ENCODE data around the gene PTGDS. TPM values are rescaled to one million over a fixed set of nuclear protein-coding genes. Genes with fewer than 3 reads are reported as not detected.
"Not testable (repeated sequence)": the region's sequence is repeated elsewhere in the genome, so short reads cannot be mapped to it uniquely, and the experiment has no call there.

PTGDS gene
- polyA plus RNA-seq, 1 donor from 2014 or later, result 2.0 TPM

DNA sequence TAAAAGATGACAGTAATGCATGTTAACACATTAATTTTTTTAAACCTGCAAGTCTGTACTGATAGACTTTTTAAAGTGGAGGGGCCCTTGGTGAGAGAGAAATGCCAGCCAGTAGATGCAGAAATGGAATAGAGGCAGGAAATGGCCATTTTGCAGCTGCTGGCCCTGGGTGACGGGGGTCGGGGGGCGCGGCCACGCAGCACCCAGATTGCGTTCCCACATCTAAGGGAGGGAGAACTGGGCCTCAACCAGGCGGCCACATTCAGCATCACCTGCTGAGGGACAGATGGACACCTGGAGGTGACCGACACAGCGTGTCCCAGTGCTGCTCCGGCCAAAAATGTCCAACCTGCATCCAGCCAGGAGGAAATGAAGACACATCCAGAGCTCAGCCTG, 25.3 kb downstream of the PTGDS start:
- H3K36me3 ChIP-seq (ENCODE audit: insufficient read depth, low read length), result no peaks in the 10 kb centered on the region
- H4K20me1 ChIP-seq (ENCODE audit: insufficient read depth), result no peaks in the 10 kb centered on the region
- no peak overlapping the region for H3K4me3 ChIP-seq (ENCODE audit: low read length)
- no peak for TF ChIP-seq TAF1 (IDR thresholded peaks at IDR 0.05; ENCODE audit: low read depth)
- TF ChIP-seq, protein P1, sequence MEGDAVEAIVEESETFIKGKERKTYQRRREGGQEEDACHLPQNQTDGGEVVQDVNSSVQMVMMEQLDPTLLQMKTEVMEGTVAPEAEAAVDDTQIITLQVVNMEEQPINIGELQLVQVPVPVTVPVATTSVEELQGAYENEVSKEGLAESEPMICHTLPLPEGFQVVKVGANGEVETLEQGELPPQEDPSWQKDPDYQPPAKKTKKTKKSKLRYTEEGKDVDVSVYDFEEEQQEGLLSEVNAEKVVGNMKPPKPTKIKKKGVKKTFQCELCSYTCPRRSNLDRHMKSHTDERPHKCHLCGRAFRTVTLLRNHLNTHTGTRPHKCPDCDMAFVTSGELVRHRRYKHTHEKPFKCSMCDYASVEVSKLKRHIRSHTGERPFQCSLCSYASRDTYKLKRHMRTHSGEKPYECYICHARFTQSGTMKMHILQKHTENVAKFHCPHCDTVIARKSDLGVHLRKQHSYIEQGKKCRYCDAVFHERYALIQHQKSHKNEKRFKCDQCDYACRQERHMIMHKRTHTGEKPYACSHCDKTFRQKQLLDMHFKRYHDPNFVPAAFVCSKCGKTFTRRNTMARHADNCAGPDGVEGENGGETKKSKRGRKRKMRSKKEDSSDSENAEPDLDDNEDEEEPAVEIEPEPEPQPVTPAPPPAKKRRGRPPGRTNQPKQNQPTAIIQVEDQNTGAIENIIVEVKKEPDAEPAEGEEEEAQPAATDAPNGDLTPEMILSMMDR (IDR thresholded peaks at IDR 0.05; ENCODE audit: poor library complexity, severe bottlenecking), result no peak
- no peak for TF ChIP-seq POLR2AphosphoS5 (IDR thresholded peaks at IDR 0.05)
- H3F3A ChIP-seq (ENCODE audit: insufficient read depth, low read length, poor library complexity, severe bottlenecking), result no peaks in the 10 kb centered on the region
- H3K9me3 ChIP-seq (ENCODE audit: low read length), result no peaks in the 10 kb centered on the region
- H2AFZ ChIP-seq (ENCODE audit: low read depth, low read length), result no peak overlapping the region
- H3K27me3 ChIP-seq (ENCODE audit: insufficient read depth, low read depth, low read length), result no peaks in the 10 kb centered on the region
- H3K27ac ChIP-seq (ENCODE audit: low read length), result no peak overlapping the region
- no peak overlapping the region for H3K4me2 ChIP-seq (ENCODE audit: low read length)
- no peaks in the 10 kb centered on the region for H3K9me2 ChIP-seq (ENCODE audit: insufficient read depth, low read length)
- no peak overlapping the region for H3K9ac ChIP-seq (ENCODE audit: low read length)
- H3K79me2 ChIP-seq (replicated peaks; ENCODE audit: insufficient read depth, low read length), result no peaks in the 10 kb centered on the region

DNA sequence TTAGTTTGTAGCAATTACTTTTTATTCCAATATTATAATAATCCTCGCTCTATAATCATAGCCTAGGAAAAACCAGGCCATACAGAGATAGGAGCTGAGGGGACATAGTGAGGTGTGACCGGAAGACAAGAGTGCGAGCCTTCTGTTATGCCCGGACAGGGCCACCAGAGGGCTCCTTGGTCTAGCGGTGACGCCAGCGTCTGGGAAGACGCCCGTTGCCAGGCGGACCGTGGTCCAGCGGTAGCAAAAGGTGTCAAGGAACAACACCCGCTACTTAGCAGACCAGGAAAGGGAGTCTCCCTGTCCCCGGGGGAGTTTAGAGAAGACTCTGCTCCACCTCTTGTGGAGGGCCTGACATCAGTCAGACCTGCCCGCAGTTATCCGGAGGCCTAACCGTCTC, 27.0 kb downstream of the PTGDS start:
- not testable (repeated sequence) for H2AFZ ChIP-seq (ENCODE audit: low read depth, low read length); H4K20me1 ChIP-seq (ENCODE audit: insufficient read depth); H3K36me3 ChIP-seq (ENCODE audit: insufficient read depth, low read length); H3F3A ChIP-seq (ENCODE audit: insufficient read depth, low read length, poor library complexity, severe bottlenecking); H3K27ac ChIP-seq (ENCODE audit: low read length); H3K9me2 ChIP-seq (ENCODE audit: insufficient read depth, low read length); H3K79me2 ChIP-seq (replicated peaks; ENCODE audit: insufficient read depth, low read length); H3K27me3 ChIP-seq (ENCODE audit: insufficient read depth, low read depth, low read length); H3K9me3 ChIP-seq (ENCODE audit: low read length); H3K9ac ChIP-seq (ENCODE audit: low read length); H3K4me3 ChIP-seq (ENCODE audit: low read length); H3K4me2 ChIP-seq (ENCODE audit: low read length)
- TF ChIP-seq, protein P1 (IDR thresholded peaks at IDR 0.05; ENCODE audit: poor library complexity, severe bottlenecking), result peak; percentile 39

DNA sequence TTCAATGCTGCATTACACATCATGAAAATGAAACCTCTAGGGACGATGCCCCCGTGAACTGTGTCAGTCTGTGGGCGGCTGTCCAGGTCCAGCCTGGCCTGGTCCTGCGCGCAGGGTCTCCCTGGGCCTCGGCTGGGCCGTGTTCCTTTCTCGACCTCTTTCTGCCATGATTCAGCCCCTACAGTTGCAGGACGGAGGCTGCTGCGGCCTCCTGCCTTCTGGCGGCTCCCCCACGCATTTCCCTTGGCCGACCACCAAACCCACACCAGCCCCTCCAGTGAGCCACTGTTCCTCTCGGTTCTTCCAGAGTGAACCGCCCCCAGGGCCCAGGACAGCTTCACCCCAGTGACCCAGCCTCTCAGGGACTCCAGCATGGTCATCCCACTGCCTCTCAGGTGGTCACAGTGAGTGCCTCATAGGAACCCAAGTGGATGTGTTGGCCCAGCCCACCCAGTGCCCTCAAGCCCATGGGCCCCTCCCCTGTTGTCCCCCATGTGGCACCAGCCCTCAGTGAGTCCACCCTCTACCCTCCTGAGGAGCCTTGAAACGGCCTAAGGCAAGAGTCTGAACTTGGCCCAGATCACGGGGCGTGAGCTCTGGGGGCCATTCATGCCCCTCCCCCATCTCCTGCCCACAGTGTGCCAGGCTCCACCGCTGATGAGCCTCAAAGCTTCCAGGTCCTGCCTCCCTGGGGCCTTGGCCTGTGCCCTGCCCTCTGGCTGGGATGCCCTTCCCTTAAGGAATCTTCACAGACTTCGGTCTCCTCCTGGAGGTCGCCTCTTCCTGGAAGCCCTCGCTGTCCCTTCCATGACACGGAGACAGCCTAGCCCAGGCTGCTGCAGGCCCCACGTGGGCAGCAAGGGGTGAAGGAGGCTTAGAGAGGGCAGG, 29.1 kb downstream of the PTGDS start:
- no peak overlapping the region for H2AFZ ChIP-seq (ENCODE audit: low read depth, low read length)
- H3K9me3 ChIP-seq (ENCODE audit: low read length), result no peaks in the 10 kb centered on the region
- no peak overlapping the region for H3K4me3 ChIP-seq (ENCODE audit: low read length)
- TF ChIP-seq EZH2 (IDR thresholded peaks at IDR 0.05; ENCODE audit: borderline replicate concordance, insufficient read depth, low read length, poor library complexity, severe bottlenecking) (no peak), POLR2AphosphoS5 (IDR thresholded peaks at IDR 0.05) (no peak), TAF1 (IDR thresholded peaks at IDR 0.05; ENCODE audit: low read depth) (no peak), SMC3 (conservative IDR thresholded peaks at IDR 0.05; ENCODE audit: poor library complexity) (no peak), EP300 (conservative IDR thresholded peaks at IDR 0.05; ENCODE audit: poor library complexity, severe bottlenecking) (no peak), RAD21 (conservative IDR thresholded peaks at IDR 0.05) (no peak), MXI1 (conservative IDR thresholded peaks at IDR 0.05; ENCODE audit: poor library complexity, severe bottlenecking) (no peak)
- TF ChIP-seq, protein P2, sequence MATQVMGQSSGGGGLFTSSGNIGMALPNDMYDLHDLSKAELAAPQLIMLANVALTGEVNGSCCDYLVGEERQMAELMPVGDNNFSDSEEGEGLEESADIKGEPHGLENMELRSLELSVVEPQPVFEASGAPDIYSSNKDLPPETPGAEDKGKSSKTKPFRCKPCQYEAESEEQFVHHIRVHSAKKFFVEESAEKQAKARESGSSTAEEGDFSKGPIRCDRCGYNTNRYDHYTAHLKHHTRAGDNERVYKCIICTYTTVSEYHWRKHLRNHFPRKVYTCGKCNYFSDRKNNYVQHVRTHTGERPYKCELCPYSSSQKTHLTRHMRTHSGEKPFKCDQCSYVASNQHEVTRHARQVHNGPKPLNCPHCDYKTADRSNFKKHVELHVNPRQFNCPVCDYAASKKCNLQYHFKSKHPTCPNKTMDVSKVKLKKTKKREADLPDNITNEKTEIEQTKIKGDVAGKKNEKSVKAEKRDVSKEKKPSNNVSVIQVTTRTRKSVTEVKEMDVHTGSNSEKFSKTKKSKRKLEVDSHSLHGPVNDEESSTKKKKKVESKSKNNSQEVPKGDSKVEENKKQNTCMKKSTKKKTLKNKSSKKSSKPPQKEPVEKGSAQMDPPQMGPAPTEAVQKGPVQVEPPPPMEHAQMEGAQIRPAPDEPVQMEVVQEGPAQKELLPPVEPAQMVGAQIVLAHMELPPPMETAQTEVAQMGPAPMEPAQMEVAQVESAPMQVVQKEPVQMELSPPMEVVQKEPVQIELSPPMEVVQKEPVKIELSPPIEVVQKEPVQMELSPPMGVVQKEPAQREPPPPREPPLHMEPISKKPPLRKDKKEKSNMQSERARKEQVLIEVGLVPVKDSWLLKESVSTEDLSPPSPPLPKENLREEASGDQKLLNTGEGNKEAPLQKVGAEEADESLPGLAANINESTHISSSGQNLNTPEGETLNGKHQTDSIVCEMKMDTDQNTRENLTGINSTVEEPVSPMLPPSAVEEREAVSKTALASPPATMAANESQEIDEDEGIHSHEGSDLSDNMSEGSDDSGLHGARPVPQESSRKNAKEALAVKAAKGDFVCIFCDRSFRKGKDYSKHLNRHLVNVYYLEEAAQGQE (IDR thresholded peaks at IDR 0.05; ENCODE audit: borderline replicate concordance), result no peak
- TF ChIP-seq, protein P1 (IDR thresholded peaks at IDR 0.05; ENCODE audit: poor library complexity, severe bottlenecking), result no peak
- H3K27me3 ChIP-seq (ENCODE audit: insufficient read depth, low read depth, low read length), result no peaks in the 10 kb centered on the region
- no peaks in the 10 kb centered on the region for H4K20me1 ChIP-seq (ENCODE audit: insufficient read depth)
- H3K9me2 ChIP-seq (ENCODE audit: insufficient read depth, low read length), result no peaks in the 10 kb centered on the region
- H3K27ac ChIP-seq (ENCODE audit: low read length), result no peak overlapping the region
- H3K79me2 ChIP-seq (replicated peaks; ENCODE audit: insufficient read depth, low read length), result no peaks in the 10 kb centered on the region
- no peaks in the 10 kb centered on the region for H3K36me3 ChIP-seq (ENCODE audit: insufficient read depth, low read length)
- H3K9ac ChIP-seq (ENCODE audit: low read length), result no peak overlapping the region
- no peaks in the 10 kb centered on the region for H3F3A ChIP-seq (ENCODE audit: insufficient read depth, low read length, poor library complexity, severe bottlenecking)
- H3K4me2 ChIP-seq (ENCODE audit: low read length), result no peak overlapping the region

Data from neural cell (in vitro differentiated cells).